Stimulated activated CD8-positive, alpha-beta memory T cell treated with anti-CD3 and anti-CD28 coated beads, Interleukin-2, amount 100 ng/mL, for 1 hour (primary cell): Measurements from ENCODE around the gene MEA1.

ENCODE experiments used
- DNase-seq, 2 donors: peaks; one replicate each; pipeline ENCODE4 v3.0.0-alpha.2; 2020; ENCODE audit warnings: low read depth in 2 of 2

MEA1 gene

DNA sequence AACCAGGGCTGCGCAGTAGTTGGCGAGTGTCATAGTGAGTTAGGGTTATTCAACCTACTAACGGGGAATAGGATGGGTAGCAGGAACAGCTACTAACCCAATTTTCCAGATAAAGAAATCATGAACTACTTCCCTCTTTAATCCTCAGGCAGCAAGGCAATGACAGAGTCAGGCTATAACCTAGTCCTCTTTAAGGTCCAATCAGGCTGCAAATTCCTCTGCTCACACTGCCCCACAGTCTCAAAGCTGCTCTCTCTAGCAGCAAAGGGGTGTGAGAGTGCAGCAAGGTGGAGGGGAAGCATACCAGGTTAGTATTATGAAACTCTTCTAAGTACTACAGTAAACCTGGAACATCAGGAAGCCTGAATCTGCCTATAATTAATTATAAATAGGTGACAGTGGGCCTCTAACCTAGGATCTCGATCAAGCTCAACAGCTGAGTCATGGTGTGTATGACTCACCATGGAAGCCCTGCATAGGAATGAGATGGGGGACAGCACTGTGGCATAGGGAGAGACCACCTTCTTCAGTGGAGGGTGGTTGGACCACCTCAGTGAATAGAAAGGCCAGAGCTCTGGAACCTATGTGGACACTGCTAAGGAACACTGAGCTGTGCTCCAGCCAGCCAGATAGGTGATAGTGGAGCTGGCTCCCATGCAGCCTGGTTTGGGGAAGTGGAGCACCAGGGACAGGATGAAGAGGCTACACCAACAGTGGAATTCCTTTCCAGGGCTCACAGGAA is 42.7 kb downstream of the MEA1 start:
- no peak for DNase-seq

DNA sequence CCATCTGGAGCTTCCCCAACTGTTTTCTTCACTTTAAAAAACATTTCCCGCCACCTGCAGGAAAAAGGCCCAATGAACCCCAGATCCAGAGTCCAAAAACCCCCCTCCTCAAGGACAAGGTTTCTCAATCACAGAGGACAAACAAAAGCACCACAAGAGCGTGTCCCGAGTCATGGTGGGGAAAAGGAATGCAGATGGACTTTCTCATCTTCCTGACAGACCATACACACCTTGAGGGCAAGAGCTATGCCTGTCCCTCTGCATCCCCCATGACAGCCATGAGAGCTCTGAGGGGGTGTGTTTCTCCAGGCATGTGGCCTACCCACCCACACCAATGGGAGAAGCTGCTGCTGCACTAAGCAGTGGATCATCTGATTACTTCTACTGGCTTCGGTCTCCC is 43.8 kb downstream of the MEA1 start:
- DNase-seq: no peak

DNA sequence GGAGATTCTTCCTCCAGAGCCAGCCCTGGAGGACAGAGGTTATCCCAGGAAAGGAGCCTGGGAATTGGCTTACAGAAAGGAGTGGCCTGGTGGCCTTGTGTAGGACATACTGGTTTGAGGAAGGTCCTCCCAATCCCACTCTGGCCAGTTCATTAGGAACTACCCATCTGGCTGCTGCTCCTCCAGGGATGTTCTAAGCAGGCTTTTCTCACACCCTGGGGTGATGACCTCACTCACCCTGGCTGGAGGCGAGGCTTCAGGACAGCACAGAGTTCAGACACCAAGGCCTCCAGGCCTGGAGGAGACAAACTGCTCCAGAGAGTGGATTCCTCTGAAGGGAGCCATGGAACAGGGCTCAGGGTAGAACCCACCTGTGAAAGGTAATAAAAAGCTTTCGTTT is 44.3 kb downstream of the MEA1 start:
- no peak for DNase-seq

DNA sequence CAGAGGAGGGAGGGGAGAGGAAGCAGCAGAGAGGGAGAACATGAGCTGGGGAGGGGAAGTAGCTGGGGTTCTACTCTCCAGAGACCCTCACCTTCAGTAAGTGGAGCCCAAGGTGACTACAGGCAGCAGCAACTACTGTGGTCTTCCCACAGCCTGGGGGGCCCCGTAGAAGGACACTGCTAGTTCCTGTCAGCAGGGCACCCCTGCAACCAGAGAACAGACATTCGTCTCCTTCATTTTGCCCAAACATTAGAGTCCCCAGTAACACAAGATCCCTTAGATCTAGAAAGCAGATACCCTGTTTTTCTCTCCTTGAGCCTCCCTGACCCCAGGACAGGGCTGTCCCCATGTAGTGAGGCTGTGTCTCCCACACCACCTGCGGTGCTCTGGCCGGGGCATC is 45.0 kb downstream of the MEA1 start:
- no peak for DNase-seq

DNA sequence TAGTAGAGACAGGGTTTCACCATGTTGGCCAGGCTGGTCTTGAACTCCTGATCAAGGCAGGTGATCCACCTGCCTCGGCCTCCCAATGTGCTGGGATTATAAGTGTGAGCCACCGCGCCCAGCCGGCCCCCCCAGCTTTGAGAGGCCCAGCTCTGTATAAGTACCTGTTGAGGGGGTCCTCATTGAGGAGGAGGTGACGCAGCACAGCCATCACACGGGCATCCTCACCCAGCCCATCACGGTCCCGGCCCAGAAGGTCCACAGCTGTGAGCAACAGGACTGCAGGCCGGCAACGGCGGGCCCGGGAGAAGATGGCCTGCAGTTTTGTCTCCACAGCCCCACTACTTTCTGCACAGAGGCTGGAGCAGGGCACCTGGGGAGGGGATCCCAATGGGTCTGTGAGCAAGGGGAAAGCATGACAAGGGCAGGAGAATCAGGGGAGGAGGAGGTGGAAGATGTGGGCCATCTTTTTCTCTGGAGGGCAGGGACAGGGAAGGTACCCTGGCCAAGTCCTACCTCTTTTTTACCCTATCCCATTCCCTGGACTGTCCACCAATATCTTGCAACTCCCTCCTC is 45.5 kb downstream of the MEA1 start:
- no peak for DNase-seq

DNA sequence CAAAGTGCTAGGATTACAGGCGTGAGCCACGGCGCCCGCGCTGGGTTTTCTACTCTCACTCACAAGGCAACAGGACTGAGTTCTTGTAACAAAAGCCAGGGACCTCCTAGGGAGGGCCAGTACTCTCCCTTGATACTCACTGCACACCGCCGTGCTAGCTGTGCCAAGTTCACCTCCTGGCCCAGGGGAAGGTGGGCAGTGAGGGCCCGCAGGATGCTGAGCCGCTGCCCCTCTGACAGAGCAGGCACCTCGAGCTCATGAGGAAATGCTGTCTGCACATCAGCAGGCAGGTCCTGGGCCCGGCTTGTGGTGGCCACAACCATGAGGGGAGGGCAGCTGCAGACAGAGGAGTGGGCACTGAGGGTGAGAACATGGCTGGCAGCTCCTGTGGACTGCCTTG is 46.5 kb downstream of the MEA1 start:
- no peak for DNase-seq

DNA sequence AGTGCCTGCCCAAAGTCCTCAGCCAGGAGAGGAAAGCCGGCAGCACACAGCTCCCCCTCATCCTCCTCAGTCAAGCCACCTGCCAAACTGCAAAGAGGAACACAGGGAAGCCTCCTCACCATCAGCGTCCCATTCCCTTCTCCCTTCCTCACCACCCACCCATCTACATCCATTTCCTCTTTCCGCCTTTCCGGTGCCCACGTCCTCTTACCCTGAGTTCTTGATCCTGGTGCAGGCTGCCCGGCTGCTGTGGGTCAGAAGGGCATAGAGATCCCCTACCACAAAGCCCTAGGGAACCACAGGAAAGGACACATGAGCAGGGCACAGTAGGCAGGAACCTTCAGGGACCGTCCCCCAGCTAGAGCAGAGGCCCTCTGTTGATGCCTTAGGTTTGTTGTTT is 47.2 kb downstream of the MEA1 start:
- DNase-seq: no peak

DNA sequence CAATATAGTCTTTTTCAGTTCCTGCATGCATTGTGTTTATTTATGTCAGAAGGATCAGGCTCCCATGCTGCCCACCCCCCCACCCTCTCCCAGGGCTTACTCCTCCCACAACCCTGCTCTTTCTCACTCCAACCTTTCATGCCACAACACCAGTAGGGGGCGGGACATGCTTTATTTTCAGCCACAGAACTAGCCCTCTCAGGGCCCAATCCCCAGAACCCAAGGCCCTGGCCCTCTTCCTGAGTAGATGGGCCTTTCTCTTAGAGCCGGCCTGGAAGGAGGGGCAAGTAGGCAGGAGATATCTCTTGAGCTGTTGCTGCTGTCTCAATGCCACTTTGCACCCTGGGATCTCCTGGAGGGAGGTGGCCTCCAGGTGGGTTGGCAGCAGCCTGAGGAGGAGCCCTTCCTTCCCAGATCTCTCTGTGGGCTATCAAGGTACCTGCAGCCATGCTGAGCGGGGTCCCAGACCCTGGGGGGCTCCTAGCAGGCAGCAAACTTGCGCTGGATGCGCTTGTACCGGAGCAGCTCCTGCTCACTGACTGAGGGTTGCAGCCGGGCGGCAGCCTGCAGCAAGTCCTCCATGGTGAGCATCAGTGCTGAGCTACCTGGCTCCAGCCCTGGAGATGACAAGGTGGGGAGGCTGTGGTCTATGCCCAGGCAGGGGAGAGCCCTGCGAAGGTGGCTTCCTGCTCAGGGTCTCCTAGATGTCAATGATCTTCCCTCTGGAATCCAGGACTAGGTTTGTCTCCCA is 49.7 kb downstream of the MEA1 start:
- no peak for DNase-seq

DNA sequence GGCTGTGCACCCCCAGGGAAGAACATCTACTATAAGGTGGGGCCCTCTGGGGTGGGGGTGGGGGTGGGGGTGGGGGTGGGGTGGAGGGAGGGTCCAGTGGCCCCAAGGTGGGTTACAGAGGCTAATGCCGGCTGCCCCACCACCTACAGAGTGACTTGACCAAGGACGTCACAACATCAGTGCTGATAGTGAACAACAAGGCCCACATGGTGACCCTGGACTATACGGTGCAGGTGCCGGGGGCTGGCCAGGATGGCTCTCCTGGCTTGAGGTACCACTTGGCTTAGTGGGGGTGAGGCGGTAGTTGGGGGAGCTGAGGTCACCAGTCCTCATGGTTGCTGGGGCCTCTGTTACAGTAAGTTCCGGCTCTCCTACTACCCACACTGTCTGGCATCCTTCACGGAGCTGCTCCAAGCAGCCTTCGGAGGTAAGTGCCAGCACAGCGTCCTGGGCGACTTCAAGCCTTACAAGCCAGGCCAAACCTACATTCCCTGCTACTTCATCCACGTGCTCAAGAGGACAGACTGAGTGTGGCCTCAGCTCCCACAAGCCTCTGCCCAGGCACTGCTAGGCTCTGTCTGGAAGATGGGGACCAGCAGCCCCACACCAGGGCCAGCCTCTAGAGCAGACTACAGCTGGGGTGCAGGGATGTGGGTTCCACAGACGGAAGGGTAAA is 50.4 kb downstream of the MEA1 start:
- no peak for DNase-seq

DNA sequence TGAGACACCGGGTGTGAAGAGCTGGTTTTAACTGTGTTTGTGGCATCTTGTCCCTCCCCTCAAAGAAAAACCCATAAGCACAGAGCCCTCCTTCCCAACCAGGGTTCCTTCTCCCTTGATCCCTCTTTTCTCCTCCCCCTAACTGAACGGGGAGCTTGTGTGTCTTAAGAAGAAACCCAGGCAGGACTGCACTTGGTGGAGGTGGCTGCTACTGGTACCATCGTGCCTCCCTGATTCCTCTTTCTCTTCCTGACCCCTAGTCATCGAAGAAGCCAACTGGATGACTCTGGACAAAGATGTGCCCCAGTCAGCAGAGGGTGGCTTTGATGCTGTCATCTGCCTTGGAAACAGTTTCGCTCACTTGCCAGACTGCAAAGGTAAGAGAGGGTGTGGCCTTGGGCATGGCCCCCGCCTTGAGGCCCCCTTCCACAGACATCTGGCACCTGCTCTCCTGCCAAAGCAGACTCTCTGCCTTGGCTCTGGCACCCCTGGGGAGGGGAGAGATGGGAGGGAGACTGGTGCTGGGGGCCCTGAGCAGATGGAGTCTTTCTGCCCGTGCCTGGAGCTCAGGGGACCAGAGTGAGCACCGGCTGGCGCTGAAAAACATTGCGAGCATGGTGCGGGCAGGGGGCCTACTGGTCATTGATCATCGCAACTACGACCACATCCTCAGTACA is 51.1 kb downstream of the MEA1 start:
- DNase-seq: no peak

DNA sequence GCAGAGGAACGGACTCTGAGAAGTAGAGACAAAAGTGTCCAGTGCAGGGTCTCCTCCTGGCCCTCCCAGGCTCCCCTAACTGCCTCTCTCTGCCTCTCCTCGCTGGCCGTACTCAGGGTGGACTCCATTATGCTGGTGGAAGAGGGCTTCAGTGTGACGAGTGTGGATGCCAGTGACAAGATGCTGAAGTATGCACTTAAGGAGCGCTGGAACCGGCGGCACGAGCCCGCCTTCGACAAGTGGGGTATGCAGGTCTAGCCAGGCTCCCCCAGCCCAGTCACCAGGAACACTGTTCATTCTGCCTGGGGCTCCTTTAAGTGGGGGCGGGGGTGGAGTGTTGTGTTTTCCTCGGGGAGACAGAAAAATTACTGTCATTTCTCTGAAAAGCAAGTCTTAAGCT is 51.6 kb downstream of the MEA1 start:
- DNase-seq: no peak
